ENCODE data around the gene TM6SF1. TPM values are rescaled to one million over a fixed set of nuclear protein-coding genes. Genes with fewer than 3 reads are reported as not detected.
A peak's percentile ranks its signal among the peaks of the same experiment; 100 is the strongest.

TM6SF1 gene
- total and polyA plus RNA-seq, 9 of the 15 experiments (the other 6 are each of a cell fraction or from before 2014, with no cell fraction given), result 1.0 to 5.6 (median 3.5) TPM

GRCh38 chr15:83092309-83092976 lies 15.0 kb upstream of the TM6SF1 start (continued):
- TF ChIP-seq CBFA2T2 (conservative IDR thresholded peaks at IDR 0.05) (peak; percentile 91), NR2C1 (IDR thresholded peaks at IDR 0.05) (0 out of 2 replicates have a peak, but pooled peaks have one; percentile 25), NR2C1 (tag; IDR thresholded peaks at IDR 0.05) (no peak), PHF8 (IDR thresholded peaks at IDR 0.05; ENCODE audit: borderline replicate concordance, low read length) (no peak; the same call in 1 of the 2 replicates), ZNF263 (CRISPR knock-in tag; IDR thresholded peaks at IDR 0.05; ENCODE audit: borderline replicate concordance) (no peak; the same call in 1 of the 2 replicates), ELF1 (tag; IDR thresholded peaks at IDR 0.05) (peak; percentile 61), NCOA6 (IDR thresholded peaks at IDR 0.05) (0 out of 2 replicates have a peak, but pooled peaks have one; percentile 17), NFXL1 (CRISPR knock-in tag; IDR thresholded peaks at IDR 0.05) (peak; percentile 39; the same call in 1 of the 2 replicates), RBM39 (optimal IDR thresholded peaks at IDR 0.05; ENCODE audit: low read depth, low read length) (no peak), ZNF445 (CRISPR knock-in tag; IDR thresholded peaks at IDR 0.05; ENCODE audit: low read depth) (0 out of 2 replicates have a peak, but pooled peaks have one; percentile 51), ETV5 (CRISPR knock-in tag; IDR thresholded peaks at IDR 0.05; ENCODE audit: low read depth) (peak; percentile 78; the same call in 1 of the 2 replicates), MTA1 (IDR thresholded peaks at IDR 0.05; ENCODE audit: borderline replicate concordance) (peak; percentile 61; the same call in 1 of the 2 replicates), CEBPG (CRISPR knock-in tag; IDR thresholded peaks at IDR 0.05) (peak; percentile 48; the same call in 1 of the 2 replicates), CEBPG (tag; conservative IDR thresholded peaks at IDR 0.05 in 1 of 2, IDR thresholded peaks at IDR 0.05 in 1 of 2) (peak in 1 of 2 experiments; percentile 20; a peak in 1 of 4 replicates), ZNF124 (CRISPR knock-in tag; IDR thresholded peaks at IDR 0.05) (no peak), GTF2F1 (IDR thresholded peaks at IDR 0.05; ENCODE audit: low read depth, low read length) (no peak), ZNF561 (CRISPR knock-in tag; conservative IDR thresholded peaks at IDR 0.05) (no peak), CEBPB (tag; IDR thresholded peaks at IDR 0.05) (no peak), EGR1 (conservative IDR thresholded peaks at IDR 0.05) (no peak), RFX7 (CRISPR knock-in tag; IDR thresholded peaks at IDR 0.05) (no peak), OTX1 (CRISPR knock-in tag; IDR thresholded peaks at IDR 0.05) (0 out of 2 replicates have a peak, but pooled peaks have one; percentile 14), ZSCAN32 (CRISPR knock-in tag; IDR thresholded peaks at IDR 0.05) (no peak)
- TF ChIP-seq, protein P1, sequence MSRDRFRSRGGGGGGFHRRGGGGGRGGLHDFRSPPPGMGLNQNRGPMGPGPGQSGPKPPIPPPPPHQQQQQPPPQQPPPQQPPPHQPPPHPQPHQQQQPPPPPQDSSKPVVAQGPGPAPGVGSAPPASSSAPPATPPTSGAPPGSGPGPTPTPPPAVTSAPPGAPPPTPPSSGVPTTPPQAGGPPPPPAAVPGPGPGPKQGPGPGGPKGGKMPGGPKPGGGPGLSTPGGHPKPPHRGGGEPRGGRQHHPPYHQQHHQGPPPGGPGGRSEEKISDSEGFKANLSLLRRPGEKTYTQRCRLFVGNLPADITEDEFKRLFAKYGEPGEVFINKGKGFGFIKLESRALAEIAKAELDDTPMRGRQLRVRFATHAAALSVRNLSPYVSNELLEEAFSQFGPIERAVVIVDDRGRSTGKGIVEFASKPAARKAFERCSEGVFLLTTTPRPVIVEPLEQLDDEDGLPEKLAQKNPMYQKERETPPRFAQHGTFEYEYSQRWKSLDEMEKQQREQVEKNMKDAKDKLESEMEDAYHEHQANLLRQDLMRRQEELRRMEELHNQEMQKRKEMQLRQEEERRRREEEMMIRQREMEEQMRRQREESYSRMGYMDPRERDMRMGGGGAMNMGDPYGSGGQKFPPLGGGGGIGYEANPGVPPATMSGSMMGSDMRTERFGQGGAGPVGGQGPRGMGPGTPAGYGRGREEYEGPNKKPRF (IDR thresholded peaks at IDR 0.05; ENCODE audit: low read depth, low read length), result no peak
- TF ChIP-seq, protein P2, sequence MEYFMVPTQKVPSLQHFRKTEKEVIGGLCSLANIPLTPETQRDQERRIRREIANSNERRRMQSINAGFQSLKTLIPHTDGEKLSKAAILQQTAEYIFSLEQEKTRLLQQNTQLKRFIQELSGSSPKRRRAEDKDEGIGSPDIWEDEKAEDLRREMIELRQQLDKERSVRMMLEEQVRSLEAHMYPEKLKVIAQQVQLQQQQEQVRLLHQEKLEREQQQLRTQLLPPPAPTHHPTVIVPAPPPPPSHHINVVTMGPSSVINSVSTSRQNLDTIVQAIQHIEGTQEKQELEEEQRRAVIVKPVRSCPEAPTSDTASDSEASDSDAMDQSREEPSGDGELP (CRISPR knock-in tag; IDR thresholded peaks at IDR 0.05; ENCODE audit: borderline replicate concordance), result peak; percentile 84
- TF ChIP-seq, protein P3, sequence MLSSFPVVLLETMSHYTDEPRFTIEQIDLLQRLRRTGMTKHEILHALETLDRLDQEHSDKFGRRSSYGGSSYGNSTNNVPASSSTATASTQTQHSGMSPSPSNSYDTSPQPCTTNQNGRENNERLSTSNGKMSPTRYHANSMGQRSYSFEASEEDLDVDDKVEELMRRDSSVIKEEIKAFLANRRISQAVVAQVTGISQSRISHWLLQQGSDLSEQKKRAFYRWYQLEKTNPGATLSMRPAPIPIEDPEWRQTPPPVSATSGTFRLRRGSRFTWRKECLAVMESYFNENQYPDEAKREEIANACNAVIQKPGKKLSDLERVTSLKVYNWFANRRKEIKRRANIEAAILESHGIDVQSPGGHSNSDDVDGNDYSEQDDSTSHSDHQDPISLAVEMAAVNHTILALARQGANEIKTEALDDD (IDR thresholded peaks at IDR 0.05), result peak; percentile 95

Measured in K562 (cell line).